CD4-positive, alpha-beta T cell treated with Interferon alpha-2 for 1 hour (primary cell): ENCODE measurements around the gene MYLK2.

Experiments used
- DNase-seq, 2 donors: peaks; one replicate each; pipeline ENCODE4 v3.0.0-alpha.2; 2020 to 2022

Gene MYLK2

DNA sequence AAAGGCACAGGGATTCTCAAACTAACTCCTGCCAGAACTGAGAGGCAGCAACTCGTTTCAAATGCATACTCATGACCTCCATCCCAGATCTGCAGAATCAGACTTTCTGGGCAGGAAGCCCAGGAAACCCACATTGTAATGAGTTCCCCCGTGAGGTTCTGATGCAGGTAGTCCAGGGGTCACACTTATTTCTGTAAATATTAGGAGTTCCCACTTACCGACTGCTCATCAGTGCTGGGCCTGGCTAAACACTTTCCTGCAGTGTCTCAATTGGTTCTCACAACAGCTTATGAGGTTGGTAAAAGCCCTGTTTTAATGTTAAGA is 39.6 kb downstream of the MYLK2 start:
- DNase-seq = no peak

DNA sequence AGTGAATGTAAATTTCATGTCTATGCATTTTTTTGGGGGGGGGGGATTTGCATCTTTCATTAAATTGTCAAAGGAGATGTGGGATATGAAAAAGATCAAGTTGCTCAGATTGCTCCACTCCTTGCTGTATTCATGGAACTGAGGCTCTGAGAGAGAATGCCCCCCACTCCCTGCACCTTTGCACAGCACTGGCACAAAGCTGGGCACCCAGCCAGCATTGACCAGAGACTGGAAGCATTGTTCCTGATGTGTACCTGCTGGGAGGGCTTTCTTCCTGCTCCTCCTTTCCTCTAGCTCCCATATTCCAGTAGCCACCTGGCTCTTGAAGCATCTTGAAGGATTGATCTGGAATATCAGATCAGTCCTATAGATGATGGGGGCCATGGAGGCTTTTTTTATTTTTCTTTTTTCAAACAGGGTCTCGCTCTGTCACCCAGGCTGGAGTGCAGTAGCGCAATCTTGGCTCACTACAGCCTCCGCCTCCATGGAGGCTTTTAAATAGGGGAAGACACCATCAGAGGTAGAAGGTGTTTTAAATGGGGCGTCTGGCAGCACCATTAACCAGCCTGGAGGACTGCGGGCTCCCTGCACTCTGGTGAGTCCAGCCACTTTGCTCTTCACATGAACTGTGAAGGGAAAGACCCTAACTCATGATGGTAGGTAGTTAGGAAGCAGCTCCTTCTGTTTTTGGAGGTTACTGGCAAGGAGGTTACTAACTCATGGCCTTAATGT is 40.3 kb downstream of the MYLK2 start:
- no peak for DNase-seq

GRCh38 chr20:31859998-31860380 is 40.8 kb downstream of the MYLK2 start:
- DNase-seq = no peak

DNA sequence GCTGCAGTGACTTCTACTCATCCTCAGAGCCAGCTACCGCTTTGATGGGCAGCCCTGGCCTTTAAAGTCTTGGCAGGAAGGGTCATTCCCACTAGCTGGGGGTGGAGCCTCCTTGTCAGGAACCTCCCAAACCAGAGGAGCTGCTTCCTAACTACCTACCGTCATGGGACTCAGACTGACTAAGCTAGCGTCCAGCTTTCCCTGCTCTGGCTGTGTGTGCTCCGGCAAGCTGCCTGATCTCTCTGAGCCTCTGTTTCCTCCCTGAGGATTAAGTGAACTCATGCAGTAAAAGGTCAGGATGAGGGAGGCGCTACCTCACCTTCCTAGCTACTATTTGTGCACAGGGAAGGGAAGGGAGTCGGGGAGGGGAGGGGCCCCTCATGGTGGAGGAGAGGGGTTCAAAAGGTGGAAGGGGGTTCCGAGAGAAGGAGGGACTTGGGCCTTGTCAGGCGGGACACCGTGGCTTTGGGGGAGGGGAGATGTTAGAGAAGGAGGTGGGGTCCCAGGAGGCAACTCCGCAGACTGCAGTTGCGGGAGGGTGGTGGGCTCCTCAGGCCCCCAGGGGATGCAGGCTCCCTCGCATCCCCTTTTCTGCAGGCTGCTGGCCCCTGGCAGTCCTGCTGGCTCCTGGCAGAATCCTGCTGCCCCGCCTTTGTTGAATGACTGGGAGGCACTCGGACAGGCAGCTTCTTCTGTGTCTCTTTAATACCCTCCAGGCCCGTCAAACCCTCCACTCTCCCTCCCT is 41.4 kb downstream of the MYLK2 start:
- DNase-seq = no peak

DNA sequence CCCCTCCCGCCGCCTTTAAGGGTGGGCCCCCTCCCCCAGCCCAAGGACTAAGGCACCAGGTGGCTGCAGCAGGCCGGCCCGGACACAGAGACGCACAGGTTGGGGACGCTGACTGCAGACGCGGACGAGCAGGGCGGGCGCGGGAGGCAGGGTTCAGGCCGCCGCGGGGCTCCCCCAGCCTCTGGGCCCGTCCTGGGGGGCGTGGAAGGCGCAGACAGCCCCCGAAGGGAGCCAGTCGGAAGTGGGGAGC is 41.9 kb downstream of the MYLK2 start:
- DNase-seq = no peak

DNA sequence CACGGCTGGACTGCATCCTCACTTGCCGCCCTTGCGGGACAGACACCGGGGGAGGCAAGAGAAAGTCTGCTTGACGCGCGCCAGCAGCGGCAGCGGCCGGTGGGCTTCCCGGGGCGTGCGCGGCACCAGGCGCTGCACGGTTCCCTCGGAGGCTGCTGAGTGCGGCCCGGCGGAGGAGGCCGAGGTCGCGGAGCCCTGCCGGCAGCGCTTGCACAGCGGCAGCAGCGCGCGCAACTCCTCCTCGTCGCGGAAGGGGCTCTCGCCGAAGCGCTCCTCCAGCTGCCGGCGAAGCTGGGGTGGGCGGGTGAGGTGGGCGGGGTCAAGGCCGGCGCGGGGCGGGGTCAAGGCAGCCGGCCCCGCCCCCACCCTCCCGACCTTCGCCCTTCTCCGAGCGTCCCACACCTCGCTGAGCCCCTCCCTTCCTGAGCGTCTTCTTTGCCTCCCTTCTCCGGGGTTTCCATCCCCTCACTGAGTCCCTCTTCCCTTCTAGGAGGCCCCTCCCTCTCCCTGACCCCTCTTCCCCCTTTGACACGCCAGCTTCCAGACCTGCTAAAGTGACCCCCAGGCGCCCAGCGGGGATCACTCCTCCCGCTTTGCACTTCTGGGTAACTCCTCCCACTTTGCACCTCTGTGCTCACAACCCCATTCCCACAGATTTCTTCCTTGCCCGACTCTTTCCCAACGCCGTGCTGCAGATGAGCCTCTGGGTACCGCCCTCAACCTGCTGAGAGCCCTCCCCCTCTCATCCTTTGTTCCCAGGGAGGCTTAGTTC is 42.4 kb downstream of the MYLK2 start:
- DNase-seq = peak; percentile 77 to 78

DNA sequence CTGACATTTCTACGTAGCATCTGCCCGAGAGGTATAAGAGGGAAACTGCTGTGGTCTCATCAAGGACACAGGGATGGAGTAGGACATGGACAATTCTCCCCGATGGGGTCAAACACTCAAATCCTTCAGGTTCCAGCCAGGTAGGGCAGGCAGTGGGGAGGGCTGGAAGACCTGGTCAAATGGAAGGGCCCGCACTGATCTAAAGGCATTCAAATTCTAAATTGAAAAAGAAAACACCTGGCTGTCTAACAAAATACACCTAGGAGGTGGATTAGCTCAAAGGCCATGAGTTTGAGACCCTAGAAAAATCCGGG is 43.0 kb downstream of the MYLK2 start:
- DNase-seq = no peak

DNA sequence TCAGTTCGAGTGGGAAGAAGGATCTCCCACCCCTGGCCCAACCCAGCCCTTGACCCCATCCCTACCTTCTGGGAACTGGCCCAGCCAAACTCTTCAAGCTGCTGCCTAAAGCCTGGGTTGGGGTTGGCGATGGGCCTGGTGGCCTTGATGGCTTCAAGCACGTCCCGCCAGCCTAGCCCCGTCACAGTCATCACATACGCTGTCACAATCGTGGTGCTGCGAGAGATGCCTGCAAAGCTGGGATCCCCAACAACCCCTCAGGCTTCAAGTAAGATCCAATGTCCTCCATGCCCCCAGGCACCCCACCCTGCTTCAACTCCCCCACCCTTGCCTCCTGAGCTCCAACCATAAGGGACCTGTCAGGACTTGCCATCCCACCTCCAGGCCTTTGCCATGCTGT is 43.4 kb downstream of the MYLK2 start:
- no peak for DNase-seq

DNA sequence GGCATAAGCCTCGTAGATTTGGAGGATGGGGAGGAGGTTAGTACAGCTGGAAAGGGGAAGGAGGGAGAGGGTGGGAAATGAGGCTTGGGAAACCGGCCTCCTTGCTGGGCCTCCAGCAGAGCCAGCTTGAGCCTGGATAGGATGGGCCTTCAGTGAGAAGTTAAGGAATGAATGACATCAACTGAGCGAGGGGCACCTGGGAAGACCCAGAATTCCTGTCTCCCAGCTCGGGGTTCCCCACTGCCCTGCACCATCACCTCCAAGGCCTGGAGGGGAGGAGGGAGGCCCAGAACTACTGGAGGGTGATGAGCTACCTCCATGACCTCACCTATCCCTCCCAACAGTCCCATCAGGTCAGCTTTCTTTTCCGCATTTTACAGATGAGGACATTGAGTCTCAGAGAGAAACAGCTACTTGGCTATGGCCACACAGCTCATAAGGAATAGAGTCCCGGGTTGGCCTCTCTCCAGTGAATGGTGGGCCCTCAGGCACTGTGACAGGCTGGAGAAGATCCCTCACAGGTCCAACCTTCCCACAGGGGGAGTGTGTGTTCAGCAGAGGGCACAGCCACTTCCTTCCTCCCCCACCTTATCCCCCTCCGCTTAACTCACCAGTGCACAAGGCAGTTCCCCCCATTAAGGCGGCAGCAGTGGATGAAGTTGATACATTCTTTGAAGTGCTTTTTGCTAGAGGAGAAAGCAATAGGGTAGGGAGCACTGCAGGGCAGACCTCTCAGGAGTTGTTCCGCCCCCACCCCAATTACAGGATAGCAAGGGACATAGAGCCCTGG is 44.3 kb downstream of the MYLK2 start:
- no peak for DNase-seq

DNA sequence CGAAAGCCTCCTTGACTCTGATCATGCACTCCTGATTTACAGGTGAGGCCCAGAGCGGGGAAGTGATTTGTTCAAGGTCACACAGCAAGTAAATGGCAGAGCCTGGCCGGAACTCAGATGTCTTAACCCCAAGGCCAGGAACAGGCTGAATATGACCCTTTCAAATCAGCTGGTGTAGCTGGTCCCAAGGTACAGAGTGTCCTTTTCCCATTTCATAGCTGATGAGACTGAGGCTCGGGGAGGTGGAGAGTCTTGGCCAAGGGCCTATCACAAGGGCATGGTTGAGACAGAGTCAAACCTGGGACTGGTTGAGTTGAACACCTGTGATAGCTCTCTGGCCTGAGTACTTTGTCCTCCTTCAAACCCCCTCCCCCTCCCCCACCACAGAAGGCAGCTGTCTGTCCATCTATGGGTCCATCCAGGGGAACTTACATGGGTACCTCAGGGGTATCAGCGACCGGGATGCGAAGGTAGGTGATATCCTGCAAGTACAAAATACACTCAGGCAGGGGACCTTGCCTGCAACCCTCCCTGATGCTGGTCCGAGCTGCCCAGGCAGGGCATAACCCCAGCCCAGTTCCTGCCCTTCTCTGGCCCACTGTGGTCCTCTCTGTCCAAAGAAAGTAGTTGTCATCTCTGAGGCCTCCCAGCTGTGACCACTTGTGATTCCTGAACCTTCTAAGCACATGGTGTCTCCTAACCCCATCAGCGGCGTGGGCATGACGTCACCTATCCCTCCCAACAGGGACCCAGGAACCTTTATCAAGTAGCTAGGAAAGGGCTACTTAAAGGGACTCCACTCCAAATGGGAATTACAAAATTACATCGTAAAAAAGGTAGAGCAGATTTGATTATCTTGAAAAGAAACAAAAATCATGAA is 45.6 kb downstream of the MYLK2 start:
- no peak for DNase-seq

DNA sequence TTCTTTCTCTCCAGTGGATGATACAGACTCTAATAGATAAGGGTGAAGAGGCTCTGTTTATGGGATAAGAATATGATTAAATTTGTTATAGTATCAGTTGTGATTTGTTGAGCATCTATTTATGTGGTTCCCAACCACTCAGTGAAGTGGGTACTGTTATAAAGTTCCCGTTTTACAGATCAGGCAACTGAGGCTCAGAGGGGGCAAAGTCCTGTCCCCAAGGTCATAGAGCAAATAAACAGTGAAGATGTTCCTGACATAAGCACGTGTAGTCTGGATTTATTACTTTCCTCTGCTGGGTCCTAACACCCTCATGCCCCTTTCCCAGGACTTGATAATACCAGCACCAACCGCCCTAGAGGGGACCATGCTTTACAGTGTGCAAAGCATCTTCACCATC is 47.1 kb downstream of the MYLK2 start:
- no peak for DNase-seq

DNA sequence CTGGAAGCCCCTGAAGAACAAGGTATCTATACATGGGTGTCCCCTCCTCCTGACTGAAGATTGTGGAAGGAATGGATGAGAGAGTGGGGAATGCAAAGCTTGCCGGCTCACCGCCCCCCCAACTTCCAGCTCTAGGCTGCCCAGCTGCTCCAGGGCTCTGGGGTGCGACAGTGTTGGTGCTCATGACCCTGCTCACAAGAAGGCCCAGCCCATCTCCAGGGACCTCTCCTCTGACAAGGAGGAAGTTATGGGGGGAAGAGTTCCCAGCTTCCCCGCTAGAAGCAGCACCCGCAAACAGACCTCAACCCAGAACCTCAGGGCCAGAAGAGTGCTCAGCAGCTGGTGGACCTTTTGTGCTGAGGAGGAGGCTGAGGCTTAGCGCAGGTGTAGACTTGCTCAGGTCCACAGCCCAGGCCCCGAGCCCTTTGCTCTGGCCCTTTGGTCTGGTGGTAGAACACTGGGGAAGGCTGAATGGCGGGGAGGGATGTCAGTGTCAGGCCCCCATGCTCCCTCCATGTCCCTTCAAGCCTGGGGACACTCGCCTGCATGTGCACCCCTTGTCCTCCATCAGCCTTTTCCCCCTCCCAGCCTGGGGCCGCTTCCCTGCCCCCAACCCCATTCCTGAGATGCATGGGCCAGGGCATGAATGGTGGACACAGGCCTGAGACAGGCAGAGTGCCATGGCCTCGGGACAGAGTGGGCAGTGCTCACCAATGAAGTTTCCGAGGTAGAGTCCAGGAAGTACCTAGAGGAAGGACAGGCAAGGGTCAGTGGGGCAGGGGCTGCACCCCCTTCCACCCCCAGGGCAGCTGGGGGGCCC is 49.9 kb downstream of the MYLK2 start:
- no peak for DNase-seq

GRCh38 chr20:31869673-31869941 is 50.5 kb downstream of the MYLK2 start:
- DNase-seq = no peak

DNA sequence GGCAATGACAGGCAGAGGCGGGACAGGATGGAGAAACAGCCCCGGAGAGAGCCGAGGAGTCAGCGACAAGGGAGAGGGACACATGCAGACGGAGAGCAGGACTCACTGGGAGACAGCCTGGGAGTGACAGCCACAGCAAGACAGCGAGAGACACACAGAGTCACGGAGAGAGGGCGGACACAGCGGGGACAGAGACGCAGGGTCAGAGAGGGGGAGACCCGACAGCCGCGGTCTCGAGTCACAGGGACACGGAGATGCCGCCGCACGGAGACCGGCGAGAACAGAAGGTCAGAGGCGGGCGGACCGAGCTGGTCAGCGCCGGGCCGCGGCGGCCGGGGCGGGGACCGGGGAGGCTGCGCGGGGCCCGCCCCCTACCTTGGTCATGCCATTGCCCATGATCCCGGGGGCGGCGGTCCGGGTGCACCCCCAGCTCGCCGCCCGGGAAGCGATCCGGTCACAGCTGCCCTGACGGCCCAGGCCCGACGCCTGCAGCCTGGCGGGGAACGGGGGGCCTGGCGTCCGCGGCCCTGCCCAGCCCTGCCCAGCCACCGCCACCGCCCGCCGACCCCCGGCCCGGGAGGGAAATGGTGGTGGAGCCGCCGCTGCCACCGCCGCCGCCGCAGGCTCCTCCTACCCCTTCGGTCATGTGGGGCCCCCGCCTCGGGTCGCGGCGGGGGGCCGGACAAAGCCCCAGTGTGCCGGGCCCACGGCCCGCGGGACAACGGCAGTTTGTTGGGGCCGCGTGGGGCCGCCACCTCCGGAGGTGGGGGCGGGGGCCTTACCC is 51.0 kb downstream of the MYLK2 start, which contains the start of the genes DUSP15 and TTLL9:
Gene DUSP15 (minus strand): TSS at position 586 of the 784 bp plus-strand sequence. CDS start 190 bp downstream, at position 396.
Gene TTLL9 (plus strand): TSS at position 693 of the 784 bp plus-strand sequence. CDS start 493 bp downstream, outside the sequence.
- peak in 1 of 2 donors; percentile 17 for DNase-seq

DNA sequence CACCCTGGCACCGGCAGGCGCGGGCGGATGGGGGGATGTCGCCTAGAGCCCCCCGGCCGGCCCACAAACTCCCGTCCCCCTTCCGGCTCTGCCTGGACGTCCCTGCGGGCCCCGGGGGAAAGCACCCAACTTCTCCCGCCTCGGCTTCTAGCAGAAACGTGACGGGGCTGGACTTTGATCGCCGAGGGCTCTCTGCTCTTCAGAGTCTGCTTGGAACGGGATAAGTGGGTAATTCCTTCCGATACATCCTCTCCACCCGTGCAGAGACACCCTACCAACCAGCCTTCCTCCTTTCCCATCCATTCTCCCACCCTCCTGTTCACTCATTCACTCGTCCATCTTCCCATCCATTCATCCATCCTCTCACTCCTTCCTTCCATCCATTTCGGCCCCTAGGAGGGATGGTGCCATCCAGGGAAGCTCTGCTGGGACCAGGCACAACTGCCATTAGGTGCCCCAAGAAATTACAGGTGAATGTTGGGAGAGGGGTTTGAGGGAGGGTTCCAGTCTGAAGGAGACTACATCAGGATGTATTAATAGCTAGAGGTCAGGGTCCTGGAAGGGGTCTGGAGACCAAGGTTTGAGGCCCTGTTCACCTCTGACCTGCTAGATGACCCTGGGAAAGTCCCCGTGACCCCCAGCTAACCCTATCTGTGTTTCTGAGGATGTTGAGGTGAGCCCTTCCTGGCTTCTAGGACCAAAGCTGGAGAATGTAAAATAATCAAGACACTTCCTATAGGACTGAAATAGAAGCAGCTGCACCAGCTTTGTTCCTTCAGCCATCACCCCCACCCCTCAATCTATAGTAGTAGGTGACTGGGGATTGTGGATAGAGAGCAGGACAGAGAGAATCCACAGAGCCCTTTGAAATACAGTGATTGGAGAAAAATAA is 51.8 kb downstream of the MYLK2 start:
- no peak for DNase-seq

DNA sequence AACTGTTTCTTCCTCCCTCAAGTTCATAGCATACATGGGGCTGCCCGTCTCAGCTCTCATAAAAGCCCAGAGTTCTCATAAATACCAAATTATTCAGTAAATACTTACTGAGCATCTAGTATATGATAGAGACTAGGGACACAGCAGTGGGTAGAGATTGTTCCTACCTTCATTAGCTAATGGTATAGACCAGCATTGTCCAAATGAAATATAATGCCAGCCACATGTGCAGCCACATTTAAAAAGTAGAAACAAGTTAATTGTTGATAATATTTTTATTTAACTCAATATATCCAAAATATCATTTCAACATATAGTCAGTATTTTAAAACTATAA is 52.4 kb downstream of the MYLK2 start:
- DNase-seq = no peak

- DNase-seq = no peak
Observed at GRCh38 chr20:31872406-31872805, 53.2 kb downstream of the MYLK2 start.

DNA sequence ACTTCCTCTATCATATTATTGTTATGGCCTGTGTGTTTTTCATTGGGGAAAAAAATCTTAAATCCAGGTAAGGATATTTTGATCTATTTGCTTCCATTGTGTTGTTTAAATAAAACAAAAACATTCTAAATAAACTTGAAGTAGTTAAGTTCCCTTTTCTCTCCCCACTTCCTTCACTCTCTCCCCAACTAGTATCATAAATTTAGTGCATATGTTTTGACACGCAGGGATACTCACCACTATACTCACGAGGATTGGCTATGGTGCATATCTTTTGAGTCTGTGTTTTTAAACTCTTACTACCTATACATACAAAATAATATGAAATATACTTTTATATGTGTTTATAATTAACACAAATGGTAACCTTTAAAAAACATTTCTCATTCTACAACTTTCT is 56.5 kb downstream of the MYLK2 start:
- no peak for DNase-seq

DNA sequence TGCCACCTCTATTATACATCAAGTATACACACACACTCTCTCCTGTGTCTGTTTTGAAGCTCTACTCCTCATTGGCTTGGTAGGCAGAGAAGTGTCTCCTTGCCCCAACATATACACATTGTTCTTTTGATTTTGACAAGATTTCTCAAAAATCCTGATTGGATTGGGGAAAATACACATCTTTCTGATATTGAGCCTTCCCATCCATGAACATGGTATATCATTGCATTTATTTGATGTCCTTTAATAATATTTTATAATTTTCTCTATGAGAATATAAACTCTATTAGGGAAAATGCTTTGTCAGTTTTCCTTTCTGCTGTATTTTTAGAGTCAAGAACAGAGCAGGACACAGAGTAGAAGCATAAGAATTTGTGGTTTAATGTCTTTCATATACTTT is 58.5 kb downstream of the MYLK2 start:
- no peak for DNase-seq
